DMS153 treated with DMSO at 0.1 percent for 48 hours (cell line): Measurements from ENCODE around the gene ENSA.
"Not testable (repeated sequence)": the region's sequence is repeated elsewhere in the genome, so short reads cannot be mapped to it uniquely, and the experiment has no call there.

Experiments
- DNase-seq: peaks from one replicate; lab custom pipeline; 2025; ENCODE audit not compliant: unreplicated experiment; lab: John Stamatoyannopoulos, UW

The ENSA gene

DNA sequence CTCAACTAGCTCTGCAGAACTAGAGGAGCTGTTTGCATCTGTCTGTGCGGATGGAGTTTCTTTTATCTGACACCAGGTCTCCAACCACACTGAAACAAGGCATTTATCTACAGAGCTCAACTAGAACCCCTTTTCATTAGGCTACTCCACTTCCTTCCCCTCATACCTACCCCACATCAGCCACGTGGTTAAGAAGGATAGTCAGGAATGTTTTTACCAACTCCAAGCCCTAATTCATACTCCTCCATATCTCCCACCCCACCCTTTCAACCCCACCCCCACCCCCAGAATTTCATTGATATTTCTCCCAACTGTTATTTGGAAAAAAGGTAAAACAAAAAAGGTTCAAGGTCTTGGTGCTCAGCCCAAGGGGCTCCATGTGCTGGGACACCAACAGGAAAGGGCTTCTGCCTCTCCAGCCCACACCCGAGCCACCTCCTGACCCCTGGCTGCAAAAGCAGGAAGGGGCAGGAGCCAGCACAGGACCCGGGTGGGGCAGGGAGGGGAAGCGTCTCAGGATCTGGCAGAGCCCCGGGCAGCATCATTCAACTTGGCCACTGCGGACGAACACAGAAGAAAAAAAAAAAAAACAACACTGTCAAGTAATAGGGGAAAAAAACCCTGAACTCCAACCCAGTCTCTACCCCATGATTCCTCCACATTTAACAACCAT lies 7.0 kb downstream of the ENSA start:
- DNase-seq: no peak

DNA sequence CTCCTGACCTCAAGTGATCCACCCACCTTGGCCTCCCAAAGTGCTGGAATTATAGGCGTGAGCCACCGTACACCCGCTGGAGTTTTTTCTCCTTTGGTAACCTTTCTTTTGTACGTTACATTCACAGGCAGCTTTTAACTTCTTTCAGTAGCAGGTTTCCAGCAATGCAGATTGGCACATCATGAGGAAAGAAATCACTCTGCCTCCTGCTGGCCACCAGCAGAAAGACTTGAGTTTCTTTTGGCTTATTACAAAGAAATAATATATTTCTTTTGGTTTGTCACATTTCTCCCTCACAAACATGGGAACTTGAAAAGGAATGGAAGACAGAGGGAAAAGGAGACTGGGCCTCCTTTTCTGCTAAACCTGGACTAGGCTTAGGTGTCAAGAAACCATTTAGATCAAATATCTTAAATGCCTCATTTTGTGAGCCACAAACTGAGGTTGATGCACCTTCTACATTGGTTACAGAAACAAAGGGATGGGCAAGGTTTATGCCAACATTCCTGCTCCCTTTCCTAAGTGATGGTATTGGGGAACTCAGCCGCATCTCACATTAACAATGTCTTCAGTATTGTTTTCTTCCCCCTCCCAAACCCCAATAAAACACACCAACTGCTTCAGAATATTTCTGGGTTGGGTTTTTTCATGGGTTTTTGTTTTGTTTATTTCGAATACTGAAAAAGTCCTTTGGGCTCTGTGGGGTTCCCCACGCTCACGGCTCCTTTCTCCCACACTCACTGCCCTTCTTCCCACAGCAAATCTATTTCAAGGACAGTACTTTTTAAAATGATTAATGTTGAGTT lies 7.7 kb downstream of the ENSA start:
- DNase-seq: peak; percentile 47

GRCh38 chr1:150620919-150621318 lies 8.5 kb downstream of the ENSA start:
- no peak for DNase-seq

GRCh38 chr1:150619576-150620509 lies 9.6 kb downstream of the ENSA start:
- no peak for DNase-seq

- DNase-seq: no peak
These were observed 13.8 kb downstream of the ENSA start for GRCh38 chr1:150615346-150616201.

DNA sequence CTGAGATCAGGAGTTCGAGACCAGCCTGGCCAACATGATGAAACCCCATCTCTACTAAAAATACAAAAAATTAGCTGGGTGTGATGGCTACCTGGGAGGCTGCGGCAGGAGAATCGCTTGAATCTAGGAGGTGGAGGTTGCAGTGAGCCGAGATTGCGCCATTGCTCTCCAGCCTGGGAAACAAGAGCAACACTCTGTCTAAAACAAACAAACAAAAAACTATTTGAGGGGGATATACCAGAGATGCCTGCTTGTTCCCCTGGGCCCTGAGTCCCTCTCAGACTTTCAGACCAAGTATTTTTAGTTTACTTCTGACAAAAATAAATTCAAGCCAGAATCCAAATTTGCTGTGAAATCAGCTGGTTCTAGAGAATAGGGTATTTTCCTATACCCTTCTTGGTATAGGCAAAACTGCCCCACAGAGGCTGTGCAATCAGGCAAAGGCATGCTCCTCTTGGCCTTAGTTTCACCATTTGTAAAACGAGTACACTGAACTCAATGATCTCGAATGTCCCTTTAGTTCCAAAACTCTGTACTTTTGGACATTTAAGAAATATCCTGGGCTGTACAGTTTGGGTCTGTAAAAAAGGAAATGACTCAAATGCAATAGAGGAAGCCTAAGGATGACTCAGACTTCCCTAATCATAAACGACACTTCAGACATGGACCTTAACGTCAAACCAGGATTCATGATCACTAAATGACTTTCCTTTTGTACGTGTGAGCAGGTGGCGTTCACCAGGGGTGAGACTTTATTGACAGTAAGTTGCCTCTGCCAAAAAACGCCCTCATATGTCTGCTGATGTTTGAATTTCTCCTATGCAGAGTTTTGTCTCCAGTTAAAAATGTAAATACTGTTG lies 16.1 kb downstream of the ENSA start:
- DNase-seq: peak; percentile 91

GRCh38 chr1:150612014-150612345 lies 17.4 kb downstream of the ENSA start:
- no peak for DNase-seq

DNA sequence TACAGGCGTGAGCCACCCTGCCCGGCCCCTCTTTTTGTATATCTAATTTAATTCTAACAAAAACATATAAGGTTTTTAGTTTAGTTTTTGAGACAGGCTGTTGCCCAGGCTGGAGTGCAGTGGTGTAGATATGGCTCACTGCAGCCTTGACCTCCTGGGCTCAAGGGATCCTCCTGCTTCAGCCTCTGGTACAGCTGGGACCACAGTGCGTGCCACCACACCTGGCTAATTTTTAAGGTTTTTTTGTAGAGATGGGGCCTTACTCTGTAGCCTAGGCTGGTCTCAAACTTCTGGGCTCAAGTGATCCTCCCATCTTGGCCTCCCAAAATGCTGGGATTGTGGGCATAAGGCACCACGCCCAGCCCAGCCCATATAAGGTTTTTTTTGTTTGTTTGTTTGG lies 18.8 kb downstream of the ENSA start:
- DNase-seq: no peak

DNA sequence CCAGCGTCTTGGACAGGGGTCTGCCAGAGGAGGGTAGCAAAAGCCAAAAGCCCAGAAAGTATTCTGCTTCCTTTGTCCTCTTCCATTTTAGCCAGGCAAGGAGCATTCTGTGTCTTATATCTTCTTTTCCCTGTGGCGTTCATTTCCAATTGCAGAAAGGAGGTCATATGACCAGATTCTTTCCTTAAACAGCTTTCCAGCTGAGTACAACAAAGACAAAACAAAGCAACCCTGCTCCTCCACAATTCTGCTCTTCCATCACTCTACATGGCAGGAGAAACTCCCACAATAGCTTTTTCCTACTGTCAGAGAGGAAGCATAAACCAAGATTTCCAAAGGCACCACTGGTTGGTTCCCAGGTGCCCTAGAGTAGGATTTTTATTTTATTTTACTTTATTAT lies 19.7 kb downstream of the ENSA start:
- DNase-seq: no peak

GRCh38 chr1:150606463-150607142 lies 22.8 kb downstream of the ENSA start:
- no peak for DNase-seq

- DNase-seq: not testable (repeated sequence)
These were observed 24.0 kb downstream of the ENSA start for GRCh38 chr1:150605451-150605731.

GRCh38 chr1:150604226-150604588 lies 25.2 kb downstream of the ENSA start:
- no peak for DNase-seq

- DNase-seq: no peak
These were observed 25.7 kb downstream of the ENSA start for GRCh38 chr1:150603711-150604110.

GRCh38 chr1:150602372-150602771 lies 27.0 kb downstream of the ENSA start:
- DNase-seq: not testable (repeated sequence)

GRCh38 chr1:150601540-150601939 lies 27.9 kb downstream of the ENSA start:
- DNase-seq: no peak

- not testable (repeated sequence) for DNase-seq
These were observed 31.1 kb downstream of the ENSA start for GRCh38 chr1:150598346-150598745.

GRCh38 chr1:150596976-150597375 lies 32.4 kb downstream of the ENSA start:
- DNase-seq: no peak

- no peak for DNase-seq
These were observed 33.1 kb downstream of the ENSA start for GRCh38 chr1:150596095-150596892.

GRCh38 chr1:150582371-150582770 lies 47.0 kb downstream of the ENSA start:
- DNase-seq: no peak
